Measurements from ENCODE around the gene IKZF2.
"Not testable (repeated sequence)": the region's sequence is repeated elsewhere in the genome, so short reads cannot be mapped to it uniquely, and the experiment has no call there.

IKZF2 gene

GRCh38 chr2:213022987-213023386, 128.4 kb downstream of the IKZF2 start:
- no peak for DNase-seq

- peak; percentile 43 for DNase-seq
These were observed 129.2 kb downstream of the IKZF2 start for GRCh38 chr2:213021971-213022899.

GRCh38 chr2:213020913-213021312, 130.5 kb downstream of the IKZF2 start:
- not testable (repeated sequence) for DNase-seq

- no peak for DNase-seq
These were observed 131.1 kb downstream of the IKZF2 start for GRCh38 chr2:213020268-213020667.

GRCh38 chr2:213019368-213019767, 132.0 kb downstream of the IKZF2 start:
- DNase-seq: no peak

GRCh38 chr2:213018340-213018901, 133.0 kb downstream of the IKZF2 start:
- DNase-seq: no peak

GRCh38 chr2:213017404-213017803, 134.0 kb downstream of the IKZF2 start:
- DNase-seq: no peak

GRCh38 chr2:213016984-213017351, 134.4 kb downstream of the IKZF2 start:
- DNase-seq: no peak

GRCh38 chr2:213016166-213016983, 135.0 kb downstream of the IKZF2 start:
- no peak for DNase-seq

GRCh38 chr2:213015387-213016165, 135.8 kb downstream of the IKZF2 start:
- DNase-seq: peak; percentile 37

GRCh38 chr2:213013979-213014378, 137.4 kb downstream of the IKZF2 start:
- DNase-seq: no peak

GRCh38 chr2:213011505-213011904, 139.9 kb downstream of the IKZF2 start:
- DNase-seq: no peak

- no peak for DNase-seq
These were observed 141.2 kb downstream of the IKZF2 start for GRCh38 chr2:213010106-213010779.

GRCh38 chr2:213007290-213007838, 144.0 kb downstream of the IKZF2 start:
- no peak for DNase-seq

GRCh38 chr2:213004197-213004821, 147.1 kb downstream of the IKZF2 start:
- no peak for DNase-seq

GRCh38 chr2:213002383-213002782, 149.0 kb downstream of the IKZF2 start:
- no peak for DNase-seq

- DNase-seq: no peak
These were observed 150.0 kb downstream of the IKZF2 start for GRCh38 chr2:213001297-213001910.

GRCh38 chr2:212998626-212999359, 152.6 kb downstream of the IKZF2 start:
- no peak for DNase-seq

- no peak for DNase-seq
These were observed 153.8 kb downstream of the IKZF2 start for GRCh38 chr2:212997526-212998020.

- DNase-seq: no peak
These were observed 155.5 kb downstream of the IKZF2 start for GRCh38 chr2:212995920-212996319.

All from CD4-positive, alpha-beta T cell treated with Interleukin-4 for 4 hours (primary cell).